NCI-H1092 (cell line): Measurements from ENCODE around the gene RPUSD1.
"Not testable (repeated sequence)": the region's sequence is repeated elsewhere in the genome, so short reads cannot be mapped to it uniquely, and the experiment has no call there.

Source experiments
- DNase-seq: peaks from one replicate; lab custom pipeline; 2025; lab: John Stamatoyannopoulos, UW

RPUSD1 gene

DNA sequence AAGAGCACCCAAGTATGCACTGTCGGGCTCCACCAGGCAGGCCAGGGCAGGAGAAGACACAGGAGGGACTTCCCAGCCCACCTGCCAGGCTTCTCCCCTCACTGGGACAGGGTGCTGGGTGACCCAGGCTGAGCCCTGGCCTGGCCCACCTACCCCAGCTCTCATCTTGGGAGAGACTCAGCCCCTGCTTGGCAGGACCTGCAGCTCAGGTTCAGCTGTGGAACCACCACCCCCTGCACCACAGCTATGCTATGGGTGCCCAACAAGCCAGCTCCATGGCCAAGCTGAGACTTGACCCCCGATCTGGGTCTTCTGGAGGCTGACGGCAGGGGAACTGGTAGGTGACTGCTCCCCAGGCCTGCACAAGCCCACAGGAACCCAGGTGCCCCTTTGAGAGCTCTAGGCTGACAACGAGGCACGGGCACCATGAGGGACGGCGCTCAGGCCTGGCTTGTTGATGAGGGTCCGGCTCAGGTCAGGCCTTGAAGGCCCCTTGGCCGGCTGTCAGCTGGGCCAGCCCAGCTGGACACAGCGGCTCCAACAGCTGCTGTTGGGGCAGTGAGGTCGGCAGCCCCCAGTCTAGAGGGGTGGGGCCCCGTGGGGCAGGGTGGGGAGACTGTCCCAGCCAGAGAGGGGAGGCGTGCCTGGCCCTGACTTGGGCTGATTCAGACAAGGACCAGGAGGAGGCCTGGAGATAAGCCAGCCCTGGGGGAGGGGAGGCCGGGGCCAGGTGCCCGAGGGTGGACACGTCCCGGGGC is 4.6 kb downstream of the RPUSD1 start:
- DNase-seq = no peak

DNA sequence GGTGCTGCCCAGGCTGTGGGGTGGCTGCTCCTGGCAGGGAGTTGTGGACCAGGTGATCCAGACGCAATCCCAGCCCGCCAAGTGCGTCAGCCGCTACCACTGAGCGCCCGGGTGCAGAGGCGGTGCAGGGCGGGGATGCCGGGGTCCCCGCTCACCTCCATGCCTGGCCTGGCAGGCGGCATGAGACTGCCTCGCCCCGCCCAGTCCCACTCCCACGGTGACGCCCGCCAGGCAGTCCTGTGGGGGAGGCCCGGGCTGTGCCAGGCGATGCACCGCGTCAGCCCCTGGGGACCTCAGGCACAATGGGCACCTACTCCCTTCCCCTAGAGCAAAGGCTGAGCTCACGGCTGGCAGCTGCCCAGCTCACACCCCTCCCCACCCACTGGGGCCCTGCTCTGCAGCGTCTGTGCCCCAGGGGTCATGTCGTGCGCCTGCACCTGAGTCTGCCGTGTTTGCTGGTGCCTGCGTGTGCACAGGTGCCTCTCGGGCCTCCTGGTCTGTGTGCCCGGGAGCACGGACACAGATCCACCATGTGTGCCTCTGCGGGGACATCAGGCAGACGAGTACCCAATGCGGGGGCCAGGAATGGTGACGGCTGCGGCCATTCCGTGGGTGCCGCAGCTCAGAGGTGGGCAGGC is 5.3 kb downstream of the RPUSD1 start:
- peak; percentile 56 for DNase-seq

DNA sequence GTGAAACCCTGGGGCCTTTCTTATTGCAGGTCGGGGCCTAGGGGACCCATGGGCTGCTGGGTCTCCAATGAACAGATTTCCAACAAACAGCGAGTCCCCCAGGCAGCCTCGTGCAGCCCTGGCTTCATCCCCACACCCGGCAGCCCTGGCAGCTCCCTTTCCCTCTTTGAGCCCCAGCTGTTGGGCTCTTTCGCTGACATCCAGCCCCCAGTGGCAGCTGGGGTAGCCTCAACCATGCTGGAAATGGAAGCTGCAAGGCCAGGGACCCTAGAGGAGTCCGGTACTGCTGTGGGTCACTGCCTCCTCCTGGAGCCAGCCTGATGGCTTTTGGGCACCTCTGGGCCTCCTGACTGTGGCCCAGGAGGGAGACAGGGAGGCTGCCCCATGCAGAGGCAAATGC is 5.9 kb downstream of the RPUSD1 start:
- no peak for DNase-seq

DNA sequence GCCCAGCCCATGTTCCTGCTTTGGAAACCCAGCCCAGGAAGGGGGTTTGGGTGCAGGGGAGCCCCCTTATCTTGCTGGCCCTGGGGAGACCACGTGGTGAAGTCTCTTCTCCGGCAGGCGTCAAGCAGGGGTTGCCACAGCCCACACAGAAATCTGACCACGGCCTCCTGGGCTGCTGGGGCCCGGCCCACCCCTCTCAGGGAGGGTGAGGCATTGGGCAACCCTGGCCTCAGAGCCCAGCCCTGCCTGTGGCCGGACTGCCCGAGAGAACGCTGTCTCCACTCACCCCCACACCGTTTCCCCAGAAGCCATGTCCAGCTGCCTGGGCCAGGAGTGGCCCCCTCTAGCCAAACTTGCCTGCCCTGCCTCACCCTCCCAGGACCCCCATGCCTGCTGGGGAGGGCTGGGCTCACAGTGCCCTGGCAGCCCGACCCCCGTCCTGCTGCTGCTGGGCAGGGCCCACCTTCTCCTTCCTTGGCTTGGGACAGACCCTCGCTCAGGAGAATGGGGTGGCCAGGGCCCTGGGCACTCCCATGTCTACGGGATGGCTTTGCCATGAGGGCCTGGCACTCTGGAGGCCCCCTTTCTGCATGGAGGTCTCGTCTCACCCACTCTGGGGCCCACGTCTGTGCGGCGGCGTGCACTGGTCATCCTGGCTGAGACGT is 6.7 kb downstream of the RPUSD1 start:
- no peak for DNase-seq

DNA sequence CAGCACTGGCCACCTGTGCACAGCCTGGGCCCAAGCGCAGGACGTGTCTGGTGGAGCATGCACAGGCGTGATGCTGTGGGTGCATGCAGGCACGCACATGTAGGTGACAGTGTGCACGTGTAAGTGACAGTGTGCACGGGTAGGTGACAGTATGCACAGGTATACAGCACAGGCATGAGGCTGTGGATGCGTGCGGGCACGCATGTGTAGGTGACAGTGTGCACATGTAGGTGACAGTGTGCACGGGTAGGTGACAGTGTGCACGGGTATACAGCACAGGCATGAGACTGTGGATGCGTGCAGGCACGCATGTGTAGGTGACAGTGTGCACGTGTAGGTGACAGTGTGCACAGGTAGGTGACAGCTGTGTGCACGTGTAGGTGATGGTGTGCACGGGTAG is 7.9 kb downstream of the RPUSD1 start:
- no peak for DNase-seq

DNA sequence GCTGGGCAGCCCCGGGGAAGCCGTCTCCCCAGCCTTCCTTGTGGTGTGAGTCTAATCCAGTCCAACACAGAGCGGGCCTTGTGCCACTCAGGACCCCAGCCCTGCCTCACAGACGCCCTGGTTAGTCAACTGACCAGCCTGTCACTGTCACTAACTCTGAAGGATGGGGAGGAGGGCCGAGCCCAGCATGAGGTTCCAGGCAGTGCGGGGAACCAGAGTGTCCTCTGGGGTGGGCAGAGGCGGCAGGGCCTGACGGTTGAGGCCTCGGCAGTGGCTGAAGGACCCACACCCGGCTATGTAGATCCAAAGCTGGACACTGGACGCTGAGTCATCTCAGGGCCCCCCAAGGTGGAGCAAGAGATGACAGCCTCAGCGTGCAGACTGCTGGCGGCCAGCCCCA is 8.6 kb downstream of the RPUSD1 start:
- DNase-seq = no peak

DNA sequence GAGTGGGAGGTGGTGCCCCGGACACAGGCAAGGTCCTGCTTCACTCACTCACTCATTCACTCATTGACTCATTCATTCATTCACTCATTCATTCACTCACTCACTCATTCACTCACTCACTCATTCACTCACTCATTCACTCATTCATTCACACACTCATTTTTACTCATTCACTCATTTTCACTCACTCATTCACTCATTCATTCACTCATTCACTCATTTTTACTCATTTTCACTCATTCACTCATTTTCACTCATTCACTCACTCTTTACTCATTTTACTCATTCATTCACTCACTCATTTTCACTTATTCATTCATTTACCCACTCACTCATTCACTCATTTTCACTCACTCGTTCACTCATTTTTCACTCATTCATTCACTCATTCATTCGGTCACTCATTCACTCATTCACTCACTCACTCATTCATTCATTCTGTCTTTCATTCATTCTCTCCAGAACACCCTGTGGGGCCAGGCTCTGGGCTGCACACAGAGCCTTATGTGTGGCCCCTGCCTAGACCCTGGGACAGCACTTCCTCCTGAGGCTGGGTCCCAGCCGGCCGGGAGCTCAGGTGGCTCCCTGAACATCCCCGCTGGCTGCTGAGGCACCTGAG is 9.2 kb downstream of the RPUSD1 start:
- no peak for DNase-seq

DNA sequence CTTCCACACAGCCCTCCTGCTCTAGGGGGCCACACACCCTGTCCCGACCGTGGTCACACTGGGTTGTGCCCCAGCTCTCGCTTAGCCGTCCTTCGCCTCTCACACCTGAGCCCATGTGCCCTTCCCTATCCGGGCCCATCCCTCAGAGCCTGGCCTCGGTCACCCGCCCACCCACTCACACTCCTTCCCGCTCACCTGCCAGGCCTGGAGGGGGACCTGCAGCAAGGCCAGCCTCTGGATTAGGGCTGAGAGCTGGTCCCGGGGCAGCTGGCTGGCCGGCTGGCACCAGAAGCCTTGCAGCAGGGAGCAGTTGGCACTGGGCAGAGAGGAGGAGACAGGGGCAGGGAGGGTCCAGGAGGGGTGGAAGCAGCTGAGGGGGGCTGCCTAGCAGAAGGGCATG is 9.7 kb downstream of the RPUSD1 start:
- DNase-seq = no peak

DNA sequence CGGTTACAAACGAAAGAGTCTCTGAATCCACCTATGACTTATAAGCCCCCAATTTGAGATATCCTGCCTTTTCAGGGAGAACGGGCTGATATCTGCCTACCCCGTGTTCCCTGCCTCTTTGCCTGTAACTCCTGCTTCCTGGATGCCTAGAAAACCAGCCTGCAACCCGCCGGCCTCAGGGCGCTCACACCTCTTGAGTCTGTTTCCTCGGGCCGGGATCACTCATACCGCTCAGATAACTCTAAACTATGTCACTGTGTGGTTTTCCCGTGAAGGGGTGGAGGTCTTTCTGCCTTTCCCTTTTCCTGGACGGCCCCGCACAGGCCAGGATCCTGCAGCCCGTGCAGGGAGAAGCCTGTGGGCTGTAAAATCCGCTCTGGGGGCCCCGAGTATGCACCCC is 10.4 kb downstream of the RPUSD1 start:
- DNase-seq = no peak

DNA sequence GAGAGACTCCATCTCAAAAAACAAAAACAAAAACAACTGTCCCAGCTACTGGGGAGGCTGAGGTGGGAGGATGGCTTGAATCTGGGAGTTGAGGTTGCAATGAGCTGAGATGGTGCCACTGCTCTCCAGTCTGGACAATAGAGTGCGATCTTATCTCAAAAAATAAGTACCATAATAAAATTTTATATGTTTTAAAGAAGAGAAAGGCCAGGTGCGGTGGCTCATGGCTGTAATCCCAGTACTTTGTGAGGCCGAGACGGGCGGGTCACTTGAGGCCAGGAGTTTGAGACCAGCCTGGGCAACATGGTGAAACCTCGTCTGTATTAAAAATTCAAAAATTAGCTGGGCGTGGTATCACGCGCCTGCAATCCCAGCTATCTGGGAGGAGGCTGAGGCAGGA is 11.4 kb downstream of the RPUSD1 start:
- DNase-seq = no peak

DNA sequence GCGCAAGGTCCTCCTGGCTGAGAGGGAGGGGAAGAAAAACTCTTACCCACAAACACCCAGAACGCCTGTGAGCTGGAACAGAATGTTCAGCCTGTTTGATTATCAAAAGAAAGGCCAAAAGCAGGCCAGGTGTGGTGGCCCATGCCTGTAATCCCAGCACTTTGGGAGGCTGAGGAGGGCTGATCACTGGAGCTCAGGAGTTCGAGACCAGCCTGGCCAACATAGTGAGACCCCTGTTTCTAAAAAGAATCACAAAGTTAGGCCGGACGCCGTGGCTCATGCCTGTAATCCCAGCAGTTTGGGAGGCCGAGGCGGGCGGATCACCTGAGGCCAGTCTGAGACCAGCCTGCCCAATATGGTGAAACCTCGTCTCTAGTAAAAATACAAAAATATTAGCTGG is 11.9 kb downstream of the RPUSD1 start:
- DNase-seq = not testable (repeated sequence)

DNA sequence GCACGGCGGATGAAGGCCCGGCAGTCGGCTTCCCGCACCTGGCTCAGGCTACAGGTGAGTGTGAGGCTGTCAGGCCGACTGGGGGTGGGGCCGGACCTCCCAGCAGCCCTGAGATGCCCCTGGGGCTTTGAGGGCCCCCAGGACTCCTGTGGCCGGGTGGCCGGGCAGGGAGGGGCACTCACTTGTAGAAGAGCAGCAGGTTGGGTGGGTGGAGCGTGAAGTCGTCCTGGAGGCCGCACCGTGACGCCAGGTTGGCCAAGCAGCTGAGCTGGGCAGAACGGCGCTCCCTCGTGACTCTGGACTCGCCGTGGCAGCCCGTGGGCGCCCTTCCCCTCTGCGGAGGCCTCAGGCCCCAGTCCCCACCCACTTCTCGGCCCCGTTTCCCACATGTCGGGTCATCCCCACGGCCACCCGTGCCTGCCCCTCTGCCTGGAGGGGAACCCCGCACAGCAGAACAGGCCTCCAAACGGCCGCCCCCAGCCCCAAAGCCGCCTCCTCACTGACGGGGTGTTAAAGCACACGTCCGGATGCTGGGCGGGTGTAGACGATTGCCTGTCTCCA is 12.9 kb downstream of the RPUSD1 start:
- DNase-seq = no peak

DNA sequence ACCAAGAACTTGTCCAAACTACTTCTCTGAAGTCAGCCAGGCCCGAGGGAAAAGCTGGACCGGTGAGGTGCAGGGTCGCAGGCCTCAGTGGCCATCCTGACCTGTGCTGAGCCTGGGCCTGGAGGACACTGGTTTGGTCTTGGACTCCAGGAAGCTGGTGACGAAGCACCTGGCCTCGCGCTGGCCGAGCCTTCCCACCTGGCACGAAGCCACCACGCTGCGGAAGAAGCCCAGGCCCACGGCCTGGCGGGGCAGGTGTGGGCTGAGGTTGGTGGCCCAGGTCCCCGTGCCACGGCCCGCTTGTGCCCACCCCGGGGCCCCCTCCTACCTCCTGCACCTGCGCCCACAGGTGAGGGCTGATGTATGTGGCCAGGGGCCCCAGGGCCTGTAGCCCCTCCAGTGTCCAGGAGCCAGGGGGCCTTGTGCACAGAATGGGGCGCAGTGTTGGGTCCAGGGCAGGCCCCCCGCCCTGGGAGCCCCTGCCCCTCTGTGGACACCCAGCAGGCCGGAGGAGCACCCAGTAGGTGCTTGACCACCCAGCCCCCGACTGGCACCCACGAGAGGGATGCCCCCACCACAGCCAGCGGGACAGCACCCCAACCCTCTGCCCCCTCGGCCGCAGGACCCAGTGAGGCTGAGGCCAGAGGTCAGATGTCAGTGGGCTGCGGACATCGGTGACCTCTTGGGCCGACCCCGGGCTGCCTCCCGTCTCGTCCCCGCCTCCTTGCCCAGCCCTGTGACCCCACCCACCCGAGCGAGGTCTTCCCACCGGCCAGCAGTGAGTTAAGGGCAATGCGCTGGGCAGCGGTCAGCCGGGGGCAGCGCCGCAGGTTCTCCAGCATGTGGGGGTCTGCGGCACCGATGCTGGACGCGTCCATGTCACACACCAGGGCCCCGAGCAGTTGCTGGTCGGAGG is 13.8 kb downstream of the RPUSD1 start:
- no peak for DNase-seq

DNA sequence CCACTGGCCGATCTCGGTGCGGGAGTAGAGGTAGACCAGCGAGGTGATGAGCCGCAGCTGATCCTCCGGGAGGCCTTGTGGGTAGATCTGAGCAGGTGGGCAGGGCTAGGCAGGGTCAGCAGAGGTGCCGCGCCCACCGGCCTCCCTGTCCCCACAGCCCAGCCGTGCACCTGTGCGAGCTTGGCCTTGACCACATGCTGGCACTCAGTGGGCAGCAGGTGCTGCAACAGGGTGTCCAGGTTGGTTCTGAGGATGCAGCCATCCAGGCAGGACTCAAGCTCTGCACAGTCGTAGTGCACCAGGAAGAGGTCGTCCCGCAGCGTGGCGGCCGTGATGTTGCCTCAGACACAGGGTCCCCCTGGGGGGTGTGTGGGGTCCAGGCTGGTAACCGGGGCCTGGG is 15.2 kb downstream of the RPUSD1 start:
- DNase-seq = no peak

DNA sequence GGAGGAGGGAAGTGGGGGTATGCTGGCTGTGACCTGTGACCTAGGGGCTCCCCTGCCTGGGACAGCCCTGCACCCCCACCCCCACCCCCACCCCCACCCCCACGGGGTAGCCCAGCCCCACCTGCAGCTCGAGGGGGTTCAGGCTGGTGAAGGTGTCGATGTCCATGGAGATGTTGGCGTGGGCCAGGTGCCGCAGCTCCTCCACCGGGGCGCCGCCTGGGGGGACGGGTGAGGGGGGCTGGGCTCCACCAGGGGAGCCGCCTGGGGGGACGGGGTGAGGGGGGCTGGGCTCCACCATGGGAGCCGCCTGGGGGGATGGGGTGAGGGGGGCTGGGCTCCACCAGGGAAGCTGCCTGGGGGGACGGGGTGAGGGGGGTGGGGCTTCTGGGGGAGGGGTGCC is 17.8 kb downstream of the RPUSD1 start:
- no peak for DNase-seq

DNA sequence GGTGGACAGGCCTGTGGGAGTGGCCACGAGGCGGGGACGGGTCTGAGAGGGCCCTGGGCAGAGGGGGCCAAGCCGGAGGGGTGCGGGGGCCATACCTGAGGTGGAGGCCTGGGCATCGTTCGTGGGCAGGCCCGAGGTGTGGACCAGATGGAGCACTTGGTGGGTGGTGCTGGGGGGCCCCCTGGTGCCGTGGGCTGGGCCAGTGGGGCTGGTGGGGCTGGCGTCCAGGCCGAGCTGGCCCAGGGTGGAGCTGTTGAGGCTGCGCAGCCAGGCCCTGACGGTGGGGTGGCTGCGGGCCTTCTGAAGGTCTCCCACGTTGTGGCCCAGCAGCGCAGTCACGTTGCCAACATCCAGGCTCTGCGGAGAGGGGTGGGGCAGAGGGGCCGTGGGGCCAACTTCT is 18.2 kb downstream of the RPUSD1 start:
- no peak for DNase-seq

DNA sequence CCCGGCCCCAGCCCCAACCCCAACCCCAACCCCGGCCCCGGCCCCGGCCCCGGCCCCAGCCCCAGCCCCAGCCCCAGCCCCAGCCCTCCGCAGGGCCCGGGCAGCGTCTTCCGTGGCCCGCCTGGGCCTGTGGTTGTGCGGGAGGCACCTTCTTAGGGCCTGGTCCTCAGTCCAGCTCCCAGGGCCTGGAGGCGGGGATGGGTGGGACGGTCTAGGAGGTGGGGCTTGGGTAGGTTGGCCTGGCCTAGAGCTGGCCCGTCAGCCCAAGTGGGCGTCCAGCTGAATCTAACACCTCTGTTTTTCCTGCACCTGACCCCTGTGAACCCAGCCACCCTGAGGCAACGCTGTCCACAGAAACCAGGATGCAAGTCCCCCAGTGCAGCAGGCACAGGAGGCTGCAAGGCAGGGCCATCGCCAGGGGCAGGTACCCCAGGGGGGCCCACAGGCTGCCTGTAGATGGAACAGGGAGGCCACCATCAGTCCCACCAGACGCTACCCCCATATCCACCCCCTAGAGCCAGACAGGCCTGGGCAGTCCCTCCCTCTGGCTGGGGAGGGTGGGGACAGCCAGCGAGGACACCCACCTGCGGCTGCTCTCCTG is 18.9 kb downstream of the RPUSD1 start:
- DNase-seq = no peak

DNA sequence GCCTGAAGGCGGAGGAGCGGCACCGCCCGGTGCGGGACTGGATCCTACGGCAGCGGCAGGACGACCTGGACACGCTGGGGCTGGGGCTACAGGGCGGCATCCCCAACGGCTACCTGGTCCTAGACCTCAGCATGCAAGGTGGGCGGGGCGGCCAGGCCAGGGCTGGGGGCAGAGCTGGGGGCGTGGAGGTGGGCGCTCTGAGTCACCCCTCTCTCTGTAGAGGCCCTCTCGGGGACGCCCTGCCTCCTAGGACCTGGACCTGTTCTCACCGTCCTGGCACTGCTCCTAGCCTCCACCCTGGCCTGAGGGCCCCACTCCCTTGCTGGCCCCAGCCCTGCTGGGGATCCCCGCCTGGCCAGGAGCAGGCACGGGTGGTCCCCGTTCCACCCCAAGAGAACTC is 19.8 kb downstream of the RPUSD1 start:
- no peak for DNase-seq

DNA sequence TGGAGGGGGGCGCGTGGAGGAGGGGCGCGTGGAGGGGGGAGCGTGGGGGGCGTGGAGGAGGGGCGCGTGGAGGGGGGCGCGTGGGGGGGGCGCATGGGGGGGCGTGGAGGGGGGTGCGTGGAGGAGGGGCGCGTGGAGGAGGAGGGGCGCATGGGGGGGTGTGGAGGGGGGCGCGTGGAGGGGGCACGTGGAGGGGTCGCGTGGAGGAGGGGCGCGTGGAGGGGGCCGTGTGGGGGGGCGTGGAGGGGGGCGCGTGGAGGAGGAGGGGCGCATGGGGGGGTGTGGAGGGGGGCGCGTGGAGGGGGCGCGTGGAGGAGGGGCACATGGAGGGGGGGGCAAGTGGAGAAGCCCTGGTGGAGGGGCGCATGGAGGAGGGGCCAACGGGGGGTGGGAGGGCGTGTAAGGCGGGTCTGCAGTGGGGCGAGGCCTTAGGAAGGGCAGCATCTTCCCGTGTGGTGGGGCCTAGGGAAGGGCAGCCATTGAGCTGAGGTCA is 20.4 kb downstream of the RPUSD1 start:
- no peak for DNase-seq

DNA sequence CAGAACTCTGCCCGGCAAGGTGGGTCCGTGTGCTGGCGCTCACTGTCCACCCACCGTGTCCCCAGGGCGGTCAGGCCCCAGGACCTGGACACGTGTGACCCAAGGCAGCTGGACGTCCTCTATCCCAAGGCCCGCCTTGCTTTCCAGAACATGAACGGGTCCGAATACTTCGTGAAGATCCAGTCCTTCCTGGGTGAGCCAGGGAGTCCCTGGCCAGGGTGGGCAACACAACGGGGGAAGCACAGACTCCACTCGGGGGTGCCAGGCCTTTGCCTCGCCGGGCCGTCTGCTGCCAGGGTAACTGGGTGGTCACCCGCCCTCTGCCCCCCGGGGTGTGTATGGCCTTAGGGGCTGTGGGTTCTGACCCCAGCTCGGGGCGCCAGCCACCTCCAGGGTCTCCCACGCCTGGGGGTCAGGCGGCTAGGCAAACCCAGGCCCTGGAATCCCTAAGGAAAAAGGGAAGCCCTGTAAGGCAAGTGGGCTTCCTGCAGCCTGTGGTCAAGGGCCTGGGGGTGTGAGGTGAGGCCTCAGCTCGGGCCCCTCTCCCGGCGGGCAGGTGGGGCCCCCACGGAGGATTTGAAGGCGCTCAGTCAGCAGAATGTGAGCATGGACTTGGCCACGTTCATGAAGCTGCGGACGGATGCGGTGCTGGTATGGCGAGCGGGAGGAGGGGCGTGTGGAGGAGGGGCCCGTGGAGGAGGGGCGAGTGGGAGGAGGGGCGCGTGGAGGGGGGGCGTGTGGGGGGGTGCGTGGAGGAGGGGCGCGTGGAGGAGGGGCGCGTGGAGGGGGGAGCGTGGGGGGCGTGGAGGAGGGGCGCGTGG is 21.2 kb downstream of the RPUSD1 start:
- no peak for DNase-seq
